Measurements from ENCODE around the gene KCND1.

The KCND1 gene

GRCh38 chrX:48965959-48966358 is 5.7 kb downstream of the KCND1 start:
- H3K36me3 ChIP-seq (ENCODE audit: control insufficient read depth in 1 of 2, insufficient read depth in 2 of 2, low read depth in 1 of 2, low read length in 2 of 2), result peaks cover 6 to 38% of the 10 kb centered on the region in 2 experiments
- no peak overlapping the region for H3K18ac ChIP-seq (ENCODE audit: low read depth in 1 of 2, low read length in 2 of 2)
- no peak overlapping the region for H2AK5ac ChIP-seq (ENCODE audit: low read length, severe bottlenecking)
- no peak overlapping the region for H3K4me2 ChIP-seq (ENCODE audit: low read length, poor library complexity, severe bottlenecking)
- no peak overlapping the region for H4K8ac ChIP-seq (ENCODE audit: low read length)
- H3K27me3 ChIP-seq (ENCODE audit: control insufficient read depth in 1 of 2, insufficient read depth in 1 of 2, low read length in 2 of 2), result peaks cover 0 to 4% of the 10 kb centered on the region in 2 experiments
- no peak overlapping the region for H2AFZ ChIP-seq (ENCODE audit: low read depth, low read length)
- no peak overlapping the region for H3K4ac ChIP-seq (ENCODE audit: low read depth in 1 of 2, low read length in 2 of 2)
- no peak for DNase-seq
- no peak overlapping the region for H3K9ac ChIP-seq (ENCODE audit: low read length)
- peaks cover 10% of the 10 kb centered on the region for H3K4me1 ChIP-seq (ENCODE audit: control insufficient read depth, insufficient read depth, low read depth, low read length)
- no peaks in the 10 kb centered on the region for H3K9me3 ChIP-seq (ENCODE audit: control insufficient read depth, low read length)
- no peak overlapping the region for H3K27ac ChIP-seq (ENCODE audit: low read length, poor library complexity, severe bottlenecking)
- no peak overlapping the region for H3K14ac ChIP-seq (ENCODE audit: low read length in 2 of 2)
- no peak overlapping the region for H2BK12ac ChIP-seq (ENCODE audit: low read length in 2 of 2)
- no peak overlapping the region for H3K4me3 ChIP-seq (ENCODE audit: insufficient read depth in 1 of 2, low read depth in 1 of 2, low read length in 2 of 2)
- WGBS, result 94% methylated on average over 12 of the region's 14 CpGs
- H3K79me1 ChIP-seq (replicated peaks; ENCODE audit: low read length, poor library complexity, severe bottlenecking), result peaks cover 2% of the 10 kb centered on the region
- H4K91ac ChIP-seq (ENCODE audit: low read length), result no peak overlapping the region
- H2BK5ac ChIP-seq (ENCODE audit: low read depth, low read length, poor library complexity, severe bottlenecking), result no peak overlapping the region
- H2BK120ac ChIP-seq (ENCODE audit: low read depth, low read length), result no peak overlapping the region
- no peak overlapping the region for H3K23ac ChIP-seq (ENCODE audit: low read length in 2 of 2)
- H2BK15ac ChIP-seq (ENCODE audit: low read depth, poor library complexity, severe bottlenecking), result no peak overlapping the region

- Histone ChIP-seq H2BK12ac (ENCODE audit: low read length in 2 of 2) (no peak overlapping the region), H4K8ac (ENCODE audit: low read length) (no peak overlapping the region), H3K4me1 (ENCODE audit: control insufficient read depth, insufficient read depth, low read depth, low read length) (peaks cover 5% of the 10 kb centered on the region), H3K27ac (ENCODE audit: low read length, poor library complexity, severe bottlenecking) (no peak overlapping the region), H2BK15ac (ENCODE audit: low read depth, poor library complexity, severe bottlenecking) (no peak overlapping the region), H2BK120ac (ENCODE audit: low read depth, low read length) (no peak overlapping the region), H2BK5ac (ENCODE audit: low read depth, low read length, poor library complexity, severe bottlenecking) (no peak overlapping the region), H3K36me3 (ENCODE audit: control insufficient read depth in 1 of 2, insufficient read depth in 2 of 2, low read depth in 1 of 2, low read length in 2 of 2) (peaks cover 6 to 26% of the 10 kb centered on the region in 2 experiments), H3K23ac (ENCODE audit: low read length in 2 of 2) (no peak overlapping the region), H3K4me3 (ENCODE audit: insufficient read depth in 1 of 2, low read depth in 1 of 2, low read length in 2 of 2) (no peak overlapping the region), H2AFZ (ENCODE audit: low read depth, low read length) (no peak overlapping the region), H3K79me1 (replicated peaks; ENCODE audit: low read length, poor library complexity, severe bottlenecking) (peaks cover 2% of the 10 kb centered on the region), H3K9ac (ENCODE audit: low read length) (no peak overlapping the region), H4K91ac (ENCODE audit: low read length) (no peak overlapping the region), H3K4me2 (ENCODE audit: low read length, poor library complexity, severe bottlenecking) (no peak overlapping the region), H3K18ac (ENCODE audit: low read depth in 1 of 2, low read length in 2 of 2) (no peak overlapping the region), H2AK5ac (ENCODE audit: low read length, severe bottlenecking) (no peak overlapping the region), H3K27me3 (ENCODE audit: control insufficient read depth in 1 of 2, insufficient read depth in 1 of 2, low read length in 2 of 2) (peaks cover 0 to 3% of the 10 kb centered on the region in 2 experiments), H3K4ac (ENCODE audit: low read depth in 1 of 2, low read length in 2 of 2) (no peak overlapping the region), H3K9me3 (ENCODE audit: control insufficient read depth, low read length) (no peaks in the 10 kb centered on the region), H3K14ac (ENCODE audit: low read length in 2 of 2) (no peak overlapping the region)
- WGBS, result 29% methylated on average over 4 of the region's 5 CpGs
- peak; percentile 54 for DNase-seq
Observed at GRCh38 chrX:48961585-48962091, 10.0 kb downstream of the KCND1 start.

GRCh38 chrX:48960291-48960690 is 11.4 kb downstream of the KCND1 start:
- Histone ChIP-seq H3K4me3 (ENCODE audit: insufficient read depth in 1 of 2, low read depth in 1 of 2, low read length in 2 of 2) (no peak overlapping the region), H3K9me3 (ENCODE audit: control insufficient read depth, low read length) (no peaks in the 10 kb centered on the region), H3K27me3 (ENCODE audit: control insufficient read depth in 1 of 2, insufficient read depth in 1 of 2, low read length in 2 of 2) (peaks cover 0 to 3% of the 10 kb centered on the region in 2 experiments), H2BK15ac (ENCODE audit: low read depth, poor library complexity, severe bottlenecking) (no peak overlapping the region), H3K4ac (ENCODE audit: low read depth in 1 of 2, low read length in 2 of 2) (no peak overlapping the region), H3K9ac (ENCODE audit: low read length) (no peak overlapping the region), H4K8ac (ENCODE audit: low read length) (no peak overlapping the region), H3K79me1 (replicated peaks; ENCODE audit: low read length, poor library complexity, severe bottlenecking) (no peaks in the 10 kb centered on the region), H3K23ac (ENCODE audit: low read length in 2 of 2) (no peak overlapping the region), H3K14ac (ENCODE audit: low read length in 2 of 2) (no peak overlapping the region), H3K27ac (ENCODE audit: low read length, poor library complexity, severe bottlenecking) (no peak overlapping the region), H2BK5ac (ENCODE audit: low read depth, low read length, poor library complexity, severe bottlenecking) (no peak overlapping the region), H2AFZ (ENCODE audit: low read depth, low read length) (no peak overlapping the region), H2BK12ac (ENCODE audit: low read length in 2 of 2) (no peak overlapping the region), H3K18ac (ENCODE audit: low read depth in 1 of 2, low read length in 2 of 2) (no peak overlapping the region), H2AK5ac (ENCODE audit: low read length, severe bottlenecking) (no peak overlapping the region), H2BK120ac (ENCODE audit: low read depth, low read length) (no peak overlapping the region), H3K36me3 (ENCODE audit: control insufficient read depth in 1 of 2, insufficient read depth in 2 of 2, low read depth in 1 of 2, low read length in 2 of 2) (peaks cover 14 to 21% of the 10 kb centered on the region in 2 experiments), H4K91ac (ENCODE audit: low read length) (no peak overlapping the region), H3K4me2 (ENCODE audit: low read length, poor library complexity, severe bottlenecking) (no peak overlapping the region), H3K4me1 (ENCODE audit: control insufficient read depth, insufficient read depth, low read depth, low read length) (peaks cover 4% of the 10 kb centered on the region)
- DNase-seq, result no peak
- 98% methylated on average over 2 of the region's 2 CpGs for WGBS

- peak overlapping the region; percentile 37 for H4K8ac ChIP-seq (ENCODE audit: low read length)
- 0% methylated on average over 20 of the region's 21 CpGs for WGBS
Observed at GRCh38 chrX:48958635-48959094, 13.0 kb downstream of the KCND1 start.

More at GRCh38 chrX:48958635-48959094, 13.0 kb downstream of the KCND1 start:
- peak; percentile 79 for DNase-seq
- H2AFZ ChIP-seq (ENCODE audit: low read depth, low read length), result no peak overlapping the region
- peak overlapping the region; percentile 27 for H4K91ac ChIP-seq (ENCODE audit: low read length)
- H2BK120ac ChIP-seq (ENCODE audit: low read depth, low read length), result no peak overlapping the region
- no peak overlapping the region for H2BK15ac ChIP-seq (ENCODE audit: low read depth, poor library complexity, severe bottlenecking)
- H2AK5ac ChIP-seq (ENCODE audit: low read length, severe bottlenecking), result no peak overlapping the region
- H3K4ac ChIP-seq (ENCODE audit: low read depth in 1 of 2, low read length in 2 of 2), result peak overlapping the region; percentile 61 to 64
- no peak overlapping the region for H3K23ac ChIP-seq (ENCODE audit: low read length in 2 of 2)
- H3K9me3 ChIP-seq (ENCODE audit: control insufficient read depth, low read length), result no peaks in the 10 kb centered on the region
- peak overlapping the region in 1 of 2 experiments; percentile 85 for H3K4me3 ChIP-seq (ENCODE audit: insufficient read depth in 1 of 2, low read depth in 1 of 2, low read length in 2 of 2)
- H2BK12ac ChIP-seq (ENCODE audit: low read length in 2 of 2), result no peak overlapping the region
- peaks cover 0 to 3% of the 10 kb centered on the region in 2 experiments for H3K27me3 ChIP-seq (ENCODE audit: control insufficient read depth in 1 of 2, insufficient read depth in 1 of 2, low read length in 2 of 2)
- no peak overlapping the region for H3K14ac ChIP-seq (ENCODE audit: low read length in 2 of 2)
- peak overlapping the region in 1 of 2 experiments; percentile 33 for H3K18ac ChIP-seq (ENCODE audit: low read depth in 1 of 2, low read length in 2 of 2)
- no peaks in the 10 kb centered on the region for H3K79me1 ChIP-seq (replicated peaks; ENCODE audit: low read length, poor library complexity, severe bottlenecking)
- peaks cover 6% of the 10 kb centered on the region for H3K4me1 ChIP-seq (ENCODE audit: control insufficient read depth, insufficient read depth, low read depth, low read length)
- peak overlapping the region; percentile 66 for H3K4me2 ChIP-seq (ENCODE audit: low read length, poor library complexity, severe bottlenecking)
- peaks cover 17 to 27% of the 10 kb centered on the region in 2 experiments for H3K36me3 ChIP-seq (ENCODE audit: control insufficient read depth in 1 of 2, insufficient read depth in 2 of 2, low read depth in 1 of 2, low read length in 2 of 2)
- H3K9ac ChIP-seq (ENCODE audit: low read length), result peak overlapping the region; percentile 97
- no peak overlapping the region for H2BK5ac ChIP-seq (ENCODE audit: low read depth, low read length, poor library complexity, severe bottlenecking)
- H3K27ac ChIP-seq (ENCODE audit: low read length, poor library complexity, severe bottlenecking), result peak overlapping the region; percentile 95
